ENCODE data around the gene USP47. TPM values are rescaled to one million over a fixed set of nuclear protein-coding genes. Genes with fewer than 3 reads are reported as not detected.

The USP47 gene
- total and polyA plus RNA-seq, 9 of the 15 experiments (the other 6 are each of a cell fraction or from before 2014, with no cell fraction given) = 13.1 to 63.6 (median 34.7) TPM

DNA sequence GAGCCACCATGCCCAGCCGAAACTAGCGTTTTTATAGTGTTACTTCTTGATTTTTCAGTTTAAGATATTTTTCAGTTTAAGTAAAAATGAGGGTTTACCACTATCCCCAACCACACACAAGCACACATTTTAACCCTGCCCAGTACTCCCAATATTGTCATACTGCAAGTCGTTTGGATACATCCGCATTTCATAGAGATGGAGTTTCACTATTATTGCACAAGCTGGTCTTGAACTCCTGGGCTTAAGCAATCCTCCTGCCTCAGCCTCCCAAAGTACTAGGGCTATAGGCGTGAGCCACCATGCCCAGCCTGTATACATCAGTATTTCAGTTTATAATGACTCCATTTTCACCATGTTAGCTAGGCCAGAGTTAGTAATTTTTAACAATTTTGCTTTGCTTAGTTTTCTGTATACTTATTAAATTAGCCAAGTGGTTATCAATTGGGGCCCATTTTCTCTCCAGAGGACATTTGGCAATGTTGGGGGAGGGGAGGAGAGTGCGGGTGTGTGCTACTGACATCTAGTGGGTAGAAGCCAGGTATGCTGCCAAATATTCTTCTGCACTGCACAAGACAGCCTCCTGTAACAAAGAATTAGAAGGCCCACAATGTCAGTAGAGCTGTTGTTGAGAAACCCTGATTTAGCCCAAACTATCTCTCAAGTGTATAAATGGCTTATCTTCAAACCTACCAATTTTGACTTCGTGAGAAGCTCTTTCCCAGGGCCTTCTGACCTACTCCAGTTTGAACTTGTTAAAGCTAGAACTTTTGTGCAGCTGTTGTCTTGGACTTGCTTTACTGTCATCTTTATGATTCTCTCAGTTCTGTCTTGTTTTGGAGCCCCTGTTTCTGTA, 7.3 kb downstream of the USP47 start (continued):
- TF ChIP-seq, protein P1, sequence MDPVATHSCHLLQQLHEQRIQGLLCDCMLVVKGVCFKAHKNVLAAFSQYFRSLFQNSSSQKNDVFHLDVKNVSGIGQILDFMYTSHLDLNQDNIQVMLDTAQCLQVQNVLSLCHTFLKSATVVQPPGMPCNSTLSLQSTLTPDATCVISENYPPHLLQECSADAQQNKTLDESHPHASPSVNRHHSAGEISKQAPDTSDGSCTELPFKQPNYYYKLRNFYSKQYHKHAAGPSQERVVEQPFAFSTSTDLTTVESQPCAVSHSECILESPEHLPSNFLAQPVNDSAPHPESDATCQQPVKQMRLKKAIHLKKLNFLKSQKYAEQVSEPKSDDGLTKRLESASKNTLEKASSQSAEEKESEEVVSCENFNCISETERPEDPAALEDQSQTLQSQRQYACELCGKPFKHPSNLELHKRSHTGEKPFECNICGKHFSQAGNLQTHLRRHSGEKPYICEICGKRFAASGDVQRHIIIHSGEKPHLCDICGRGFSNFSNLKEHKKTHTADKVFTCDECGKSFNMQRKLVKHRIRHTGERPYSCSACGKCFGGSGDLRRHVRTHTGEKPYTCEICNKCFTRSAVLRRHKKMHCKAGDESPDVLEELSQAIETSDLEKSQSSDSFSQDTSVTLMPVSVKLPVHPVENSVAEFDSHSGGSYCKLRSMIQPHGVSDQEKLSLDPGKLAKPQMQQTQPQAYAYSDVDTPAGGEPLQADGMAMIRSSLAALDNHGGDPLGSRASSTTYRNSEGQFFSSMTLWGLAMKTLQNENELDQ (CRISPR knock-in tag; IDR thresholded peaks at IDR 0.05; ENCODE audit: borderline replicate concordance) = no peak
- TF ChIP-seq ZNF121 (CRISPR knock-in tag; conservative IDR thresholded peaks at IDR 0.05) = no peak
- TF ChIP-seq, protein P2, sequence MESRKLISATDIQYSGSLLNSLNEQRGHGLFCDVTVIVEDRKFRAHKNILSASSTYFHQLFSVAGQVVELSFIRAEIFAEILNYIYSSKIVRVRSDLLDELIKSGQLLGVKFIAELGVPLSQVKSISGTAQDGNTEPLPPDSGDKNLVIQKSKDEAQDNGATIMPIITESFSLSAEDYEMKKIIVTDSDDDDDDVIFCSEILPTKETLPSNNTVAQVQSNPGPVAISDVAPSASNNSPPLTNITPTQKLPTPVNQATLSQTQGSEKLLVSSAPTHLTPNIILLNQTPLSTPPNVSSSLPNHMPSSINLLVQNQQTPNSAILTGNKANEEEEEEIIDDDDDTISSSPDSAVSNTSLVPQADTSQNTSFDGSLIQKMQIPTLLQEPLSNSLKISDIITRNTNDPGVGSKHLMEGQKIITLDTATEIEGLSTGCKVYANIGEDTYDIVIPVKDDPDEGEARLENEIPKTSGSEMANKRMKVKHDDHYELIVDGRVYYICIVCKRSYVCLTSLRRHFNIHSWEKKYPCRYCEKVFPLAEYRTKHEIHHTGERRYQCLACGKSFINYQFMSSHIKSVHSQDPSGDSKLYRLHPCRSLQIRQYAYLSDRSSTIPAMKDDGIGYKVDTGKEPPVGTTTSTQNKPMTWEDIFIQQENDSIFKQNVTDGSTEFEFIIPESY (CRISPR knock-in tag; IDR thresholded peaks at IDR 0.05) = no peak
- TF ChIP-seq BRD9 (IDR thresholded peaks at IDR 0.05; ENCODE audit: low read depth, partially characterized antibody) = peak; percentile 51
- no peak for TF ChIP-seq POLR3A (IDR thresholded peaks at IDR 0.05; ENCODE audit: borderline replicate concordance, extremely low read depth, insufficient read depth, insufficient read length)
- TF ChIP-seq ZNF124 (CRISPR knock-in tag; IDR thresholded peaks at IDR 0.05) = no peak
- no peak for TF ChIP-seq MLX (CRISPR knock-in tag; conservative IDR thresholded peaks at IDR 0.05)
- 0 out of 2 replicates have a peak, but pooled peaks have one; percentile 4 for TF ChIP-seq SMAD3 (CRISPR knock-in tag; conservative IDR thresholded peaks at IDR 0.05)
- TF ChIP-seq YY1 (IDR thresholded peaks at IDR 0.05; ENCODE audit: borderline replicate concordance in 1 of 3, control insufficient read depth in 1 of 3, extremely low read depth in 1 of 3, insufficient read depth in 3 of 3, insufficient read length in 1 of 3, insufficient replicate concordance in 2 of 3, low read depth in 1 of 3, low read length in 2 of 3) = peak in 1 of 3 experiments; percentile 76
- TF ChIP-seq, protein P3, sequence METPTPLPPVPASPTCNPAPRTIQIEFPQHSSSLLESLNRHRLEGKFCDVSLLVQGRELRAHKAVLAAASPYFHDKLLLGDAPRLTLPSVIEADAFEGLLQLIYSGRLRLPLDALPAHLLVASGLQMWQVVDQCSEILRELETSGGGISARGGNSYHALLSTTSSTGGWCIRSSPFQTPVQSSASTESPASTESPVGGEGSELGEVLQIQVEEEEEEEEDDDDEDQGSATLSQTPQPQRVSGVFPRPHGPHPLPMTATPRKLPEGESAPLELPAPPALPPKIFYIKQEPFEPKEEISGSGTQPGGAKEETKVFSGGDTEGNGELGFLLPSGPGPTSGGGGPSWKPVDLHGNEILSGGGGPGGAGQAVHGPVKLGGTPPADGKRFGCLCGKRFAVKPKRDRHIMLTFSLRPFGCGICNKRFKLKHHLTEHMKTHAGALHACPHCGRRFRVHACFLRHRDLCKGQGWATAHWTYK (CRISPR knock-in tag; IDR thresholded peaks at IDR 0.05) = no peak
- TF ChIP-seq NFRKB (IDR thresholded peaks at IDR 0.05; ENCODE audit: low read depth) = no peak
- TF ChIP-seq SMARCA5 (IDR thresholded peaks at IDR 0.05) = no peak
- no peak for TF ChIP-seq ZNF445 (CRISPR knock-in tag; IDR thresholded peaks at IDR 0.05; ENCODE audit: low read depth)
- peak in 1 of 2 experiments; percentile 38; a peak in 1 of 4 replicates for TF ChIP-seq ARNT (IDR thresholded peaks at IDR 0.05)
- no peak for TF ChIP-seq ZNF232 (CRISPR knock-in tag; IDR thresholded peaks at IDR 0.05)
- TF ChIP-seq ETS2 (tag; IDR thresholded peaks at IDR 0.05; ENCODE audit: borderline replicate concordance, poor library complexity, severe bottlenecking) = no peak
- peak; percentile 25 to 45; a peak in 2 of 4 replicates for TF ChIP-seq MAZ (CRISPR knock-in tag; conservative IDR thresholded peaks at IDR 0.05 in 1 of 2, IDR thresholded peaks at IDR 0.05 in 1 of 2)
